ENCODE measurements around the gene BRWD1. TPM values are rescaled to one million over a fixed set of nuclear protein-coding genes. Genes with fewer than 3 reads are reported as not detected.
"Not testable (repeated sequence)": the region's sequence is repeated elsewhere in the genome, so short reads cannot be mapped to it uniquely, and the experiment has no call there.

Gene BRWD1
- polyA plus RNA-seq, 4 donors = 47.1 to 53.2 (median 52.5) TPM

GRCh38 chr21:39296891-39297290 lies 16.5 kb downstream of the BRWD1 start:
- DNase-seq (ENCODE audit: low read depth in 4 of 4, low spot score in 3 of 4) = no peak

- no peak for DNase-seq (ENCODE audit: low read depth in 4 of 4, low spot score in 3 of 4)
Observed at GRCh38 chr21:39288987-39289386, 24.4 kb downstream of the BRWD1 start.

GRCh38 chr21:39282911-39283310 lies 30.5 kb downstream of the BRWD1 start:
- no peak for DNase-seq (ENCODE audit: low read depth in 4 of 4, low spot score in 3 of 4)

DNA sequence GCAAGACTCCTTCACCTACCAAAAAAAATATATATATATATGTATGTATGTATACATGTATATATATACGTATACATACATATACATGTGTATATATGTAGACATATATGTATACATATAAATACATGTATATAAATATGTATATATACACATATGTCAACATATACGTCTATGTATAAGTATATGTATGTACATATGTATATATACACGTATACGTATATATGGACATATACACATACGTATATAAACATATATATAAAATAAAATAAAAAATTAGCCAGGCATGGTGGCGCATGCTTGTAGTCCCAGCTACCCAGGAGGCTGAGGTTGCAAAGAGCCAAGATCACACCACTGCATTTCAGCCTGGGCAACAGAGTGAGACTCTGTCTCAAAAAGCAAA lies 31.6 kb downstream of the BRWD1 start:
- DNase-seq (ENCODE audit: low read depth in 4 of 4, low spot score in 3 of 4) = no peak

GRCh38 chr21:39281207-39281606 lies 32.2 kb downstream of the BRWD1 start:
- no peak for DNase-seq (ENCODE audit: low read depth in 4 of 4, low spot score in 3 of 4)

DNA sequence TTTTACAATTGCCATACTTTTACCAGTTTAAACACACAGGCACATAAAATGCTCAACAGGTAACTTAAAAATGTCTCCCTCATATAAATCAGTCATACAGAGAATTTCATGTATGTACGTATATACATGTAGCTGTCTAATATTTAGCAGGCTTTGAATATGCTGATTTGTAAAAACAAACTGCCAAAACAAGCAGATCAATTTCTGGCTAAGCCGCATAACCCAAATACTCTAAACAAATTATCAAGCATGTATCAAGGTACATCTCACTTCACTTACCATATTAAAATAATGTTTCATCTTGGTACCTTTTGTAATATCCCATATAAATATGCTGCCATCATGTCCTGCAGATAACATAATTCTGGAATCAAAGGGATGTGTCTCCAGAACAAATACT lies 43.8 kb downstream of the BRWD1 start:
- no peak for DNase-seq (ENCODE audit: low read depth in 4 of 4, low spot score in 3 of 4)

- no peak for DNase-seq (ENCODE audit: low read depth in 4 of 4, low spot score in 3 of 4)
Observed at GRCh38 chr21:39265603-39266002, 47.8 kb downstream of the BRWD1 start.

DNA sequence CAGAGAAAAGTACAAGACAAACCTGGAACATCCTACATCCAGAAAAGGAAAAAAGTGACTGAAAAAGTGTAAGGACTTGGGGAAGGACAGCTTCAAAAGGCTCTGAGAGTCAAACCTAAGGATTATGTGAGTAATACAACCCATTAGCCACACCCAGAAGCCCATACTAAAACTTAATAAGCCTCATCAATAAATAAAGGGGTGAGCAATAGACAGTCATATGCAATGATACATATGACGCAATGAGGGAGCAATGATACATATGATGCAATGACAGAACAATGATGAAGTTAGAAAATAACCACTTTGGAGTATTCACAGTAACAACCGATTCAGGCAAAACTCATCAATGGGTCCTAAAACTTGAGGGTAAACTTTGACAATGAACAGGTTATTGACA lies 50.1 kb downstream of the BRWD1 start:
- no peak for DNase-seq (ENCODE audit: low read depth in 4 of 4, low spot score in 3 of 4)

GRCh38 chr21:39258207-39258606 lies 55.2 kb downstream of the BRWD1 start:
- no peak for DNase-seq (ENCODE audit: low read depth in 4 of 4, low spot score in 3 of 4)

DNA sequence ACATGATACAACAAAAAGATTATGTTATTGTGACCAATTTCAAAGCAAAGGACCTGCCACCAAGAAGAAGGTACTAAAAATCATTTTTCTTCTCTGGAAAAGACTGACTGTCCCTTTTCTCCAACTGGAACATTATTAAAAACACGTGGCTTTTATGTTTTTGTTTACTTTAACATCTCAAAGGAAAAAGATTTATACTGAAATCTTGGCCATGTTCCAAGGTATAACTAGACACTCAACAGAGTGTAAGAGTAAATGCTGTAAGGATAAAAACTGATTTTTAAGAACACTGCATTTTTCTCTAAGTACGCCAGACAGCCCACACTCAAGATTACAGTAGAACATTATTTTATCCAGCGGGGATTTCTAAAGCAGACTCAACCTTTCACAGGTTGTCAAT lies 62.1 kb downstream of the BRWD1 start:
- no peak for DNase-seq (ENCODE audit: low read depth in 4 of 4, low spot score in 3 of 4)

DNA sequence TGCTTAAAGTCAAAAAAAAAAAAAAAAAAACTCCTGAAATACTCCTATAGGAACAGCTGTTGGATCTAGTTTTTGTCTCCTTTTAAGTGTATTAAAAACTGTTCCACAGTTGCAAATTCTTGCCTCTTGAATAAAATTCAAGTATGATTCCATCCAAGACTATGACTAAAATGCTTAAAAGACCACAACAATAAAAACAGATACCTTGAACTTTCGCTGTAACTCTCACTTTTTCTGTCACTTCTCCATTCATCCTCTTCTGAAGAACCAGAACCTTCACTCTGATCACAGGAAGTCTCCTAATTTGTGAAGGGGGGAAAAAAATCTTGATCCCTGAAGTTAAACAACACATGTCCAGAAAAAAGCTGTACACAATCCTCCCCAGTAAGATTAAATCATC lies 75.2 kb downstream of the BRWD1 start:
- DNase-seq (ENCODE audit: low read depth in 4 of 4, low spot score in 3 of 4) = no peak

DNA sequence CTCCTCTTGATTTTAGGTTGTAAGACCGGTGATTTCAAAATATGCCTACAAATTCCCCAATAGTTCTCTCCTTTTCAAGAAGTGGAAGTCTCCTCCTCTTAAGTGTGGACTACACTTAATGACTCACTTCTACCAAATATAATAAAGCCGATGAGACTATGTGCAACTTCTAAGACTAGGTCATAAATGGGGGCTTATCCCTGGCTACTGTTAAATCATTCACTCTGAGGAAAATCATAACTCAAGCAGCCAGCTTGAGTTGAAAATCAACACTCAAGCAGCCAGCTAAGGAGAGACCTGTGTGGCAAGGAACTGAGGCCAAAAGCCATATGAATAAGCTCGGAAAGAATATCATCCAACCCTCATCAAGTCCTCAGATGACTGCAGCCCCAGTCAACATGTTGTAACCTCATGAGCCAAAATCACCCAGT lies 80.6 kb downstream of the BRWD1 start:
- no peak for DNase-seq (ENCODE audit: low read depth in 4 of 4, low spot score in 3 of 4)

- DNase-seq (ENCODE audit: low read depth in 4 of 4, low spot score in 3 of 4) = no peak
Observed at GRCh38 chr21:39224930-39225329, 88.5 kb downstream of the BRWD1 start.

- DNase-seq (ENCODE audit: low read depth in 4 of 4, low spot score in 3 of 4) = no peak
Observed at GRCh38 chr21:39221997-39222486, 91.4 kb downstream of the BRWD1 start.

DNA sequence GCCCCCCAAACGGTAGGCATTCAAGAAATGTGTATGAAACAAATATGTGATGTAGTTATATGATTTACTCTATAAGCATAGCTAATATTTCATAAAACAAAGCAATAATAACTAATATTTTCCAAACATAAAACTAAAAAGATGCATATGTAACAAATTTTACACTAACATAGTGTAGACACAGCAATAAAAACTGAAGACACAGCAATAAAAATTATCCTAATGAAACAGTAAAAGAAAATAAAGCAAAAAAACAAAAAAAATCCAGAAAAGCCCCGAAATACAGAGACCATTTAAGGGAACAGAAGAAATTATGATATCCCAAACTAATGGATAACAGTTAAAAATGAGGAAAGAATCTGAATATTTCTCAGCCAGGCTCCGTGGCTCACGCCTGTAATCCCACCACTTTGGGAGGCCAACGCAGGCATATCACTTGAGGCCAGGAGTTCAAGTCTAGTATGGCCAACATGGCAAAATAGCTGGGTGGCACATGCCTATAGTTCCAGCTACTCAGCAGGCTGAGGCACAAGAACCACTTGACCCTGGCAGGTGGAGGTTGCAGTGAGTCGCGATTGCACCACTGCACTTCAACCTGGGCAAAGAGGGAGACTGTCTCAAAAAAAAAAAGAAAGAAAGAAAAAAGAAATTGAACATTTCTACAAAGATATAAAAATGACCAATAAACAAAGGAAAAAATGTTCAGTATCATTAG lies 92.0 kb downstream of the BRWD1 start:
- no peak for DNase-seq (ENCODE audit: low read depth in 4 of 4, low spot score in 3 of 4)

DNA sequence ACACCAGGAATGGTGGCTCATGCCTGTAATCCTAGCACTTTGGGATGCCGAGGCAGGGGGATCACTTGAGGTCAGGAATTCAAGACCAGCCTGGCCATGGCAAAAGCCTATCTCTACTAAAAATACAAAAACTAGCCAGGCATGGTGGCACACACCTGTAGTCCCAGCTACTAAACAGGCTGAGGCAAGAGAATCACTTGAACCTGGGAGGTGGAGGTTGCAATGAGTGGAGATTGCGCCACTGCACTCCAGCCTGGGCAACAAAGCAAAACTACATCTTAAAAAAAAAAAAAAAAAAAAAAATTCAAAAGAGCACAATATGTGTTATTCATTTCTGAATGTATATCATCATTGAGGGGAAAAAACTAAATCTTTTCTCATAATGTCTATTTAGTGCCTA lies 92.6 kb downstream of the BRWD1 start:
- DNase-seq (ENCODE audit: low read depth in 4 of 4, low spot score in 3 of 4) = not testable (repeated sequence)

GRCh38 chr21:39220150-39220549 lies 93.3 kb downstream of the BRWD1 start:
- DNase-seq (ENCODE audit: low read depth in 4 of 4, low spot score in 3 of 4) = no peak

DNA sequence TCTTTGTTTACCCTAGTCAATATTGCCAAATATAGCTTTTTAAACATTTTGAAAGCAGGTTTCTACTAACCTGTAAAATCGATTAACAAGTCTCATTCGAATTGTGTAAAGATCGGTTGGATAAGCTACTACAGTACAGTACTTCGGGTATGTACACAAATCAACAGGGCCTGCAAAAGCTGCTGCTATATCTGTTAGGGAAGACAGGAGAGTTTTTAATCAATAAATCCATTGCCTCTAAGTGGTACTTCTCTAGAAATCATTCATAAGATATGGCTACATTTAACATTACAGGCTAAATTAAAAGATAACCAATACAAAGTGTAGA lies 95.4 kb downstream of the BRWD1 start:
- DNase-seq (ENCODE audit: low read depth in 4 of 4, low spot score in 3 of 4) = no peak

- DNase-seq (ENCODE audit: low read depth in 4 of 4, low spot score in 3 of 4) = no peak
Observed at GRCh38 chr21:39217356-39218081, 95.9 kb downstream of the BRWD1 start.

DNA sequence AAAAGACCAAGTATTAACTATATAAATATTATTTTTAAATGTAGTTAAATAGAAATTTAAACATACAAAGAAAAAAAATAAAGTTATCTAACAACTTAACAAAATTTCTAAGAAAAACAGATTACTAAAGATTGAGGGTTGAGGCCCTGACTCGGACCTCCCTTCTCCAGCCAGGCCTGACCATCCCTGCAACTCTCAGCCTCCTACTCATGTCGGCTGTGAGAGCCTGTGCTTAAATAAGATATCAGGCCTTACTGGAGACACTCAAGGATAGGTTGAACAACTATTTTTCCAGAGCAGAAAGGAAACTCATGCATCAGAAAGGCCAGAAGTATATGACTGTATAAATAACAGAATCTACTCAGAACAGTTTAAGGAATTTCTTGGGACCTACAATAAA lies 97.1 kb downstream of the BRWD1 start:
- peak in 1 of 4 donors; percentile 3 for DNase-seq (ENCODE audit: low read depth in 4 of 4, low spot score in 3 of 4)

DNA sequence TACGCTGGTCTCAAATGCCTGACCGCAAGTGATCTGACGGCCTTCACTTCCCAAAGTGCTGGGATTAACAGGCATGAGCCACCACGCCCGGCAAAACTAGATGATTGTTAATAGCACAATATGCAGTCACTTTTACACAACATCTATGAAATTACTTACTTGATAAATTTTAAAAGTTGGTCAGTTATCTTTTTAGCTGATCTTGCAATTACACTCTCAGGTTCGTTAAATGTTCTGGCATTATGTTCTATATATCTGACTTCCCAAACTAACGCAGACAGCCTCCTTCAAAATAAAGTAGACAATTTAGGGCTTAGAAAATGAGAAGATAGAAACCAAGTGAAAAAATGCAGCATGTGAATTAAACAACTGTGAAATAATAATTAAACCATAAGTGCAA lies 98.4 kb downstream of the BRWD1 start:
- no peak for DNase-seq (ENCODE audit: low read depth in 4 of 4, low spot score in 3 of 4)

DNA sequence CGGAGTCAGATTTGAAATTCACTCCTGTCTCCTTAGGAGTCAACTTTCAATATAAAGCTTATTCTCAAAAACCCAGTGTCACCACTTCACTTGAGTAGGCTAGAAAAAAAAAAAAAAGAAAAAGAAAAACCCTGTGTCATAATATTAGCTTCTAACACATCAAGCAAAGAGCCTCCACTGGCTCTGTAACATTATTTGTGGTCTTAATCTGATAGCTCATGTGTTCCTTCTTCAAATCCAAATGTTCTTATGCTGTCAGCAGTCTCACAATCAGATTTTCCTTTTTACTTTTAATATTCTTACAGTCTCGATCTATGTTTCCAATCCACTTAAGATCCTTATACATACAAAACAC lies 104.1 kb downstream of the BRWD1 start:
- no peak for DNase-seq (ENCODE audit: low read depth in 4 of 4, low spot score in 3 of 4)
